Measurements from ENCODE around the gene HIGD2B. TPM values are rescaled to one million over a fixed set of nuclear protein-coding genes. Genes with fewer than 3 reads are reported as not detected.

Gene HIGD2B
- total RNA-seq: not detected in 2 replicates

DNA sequence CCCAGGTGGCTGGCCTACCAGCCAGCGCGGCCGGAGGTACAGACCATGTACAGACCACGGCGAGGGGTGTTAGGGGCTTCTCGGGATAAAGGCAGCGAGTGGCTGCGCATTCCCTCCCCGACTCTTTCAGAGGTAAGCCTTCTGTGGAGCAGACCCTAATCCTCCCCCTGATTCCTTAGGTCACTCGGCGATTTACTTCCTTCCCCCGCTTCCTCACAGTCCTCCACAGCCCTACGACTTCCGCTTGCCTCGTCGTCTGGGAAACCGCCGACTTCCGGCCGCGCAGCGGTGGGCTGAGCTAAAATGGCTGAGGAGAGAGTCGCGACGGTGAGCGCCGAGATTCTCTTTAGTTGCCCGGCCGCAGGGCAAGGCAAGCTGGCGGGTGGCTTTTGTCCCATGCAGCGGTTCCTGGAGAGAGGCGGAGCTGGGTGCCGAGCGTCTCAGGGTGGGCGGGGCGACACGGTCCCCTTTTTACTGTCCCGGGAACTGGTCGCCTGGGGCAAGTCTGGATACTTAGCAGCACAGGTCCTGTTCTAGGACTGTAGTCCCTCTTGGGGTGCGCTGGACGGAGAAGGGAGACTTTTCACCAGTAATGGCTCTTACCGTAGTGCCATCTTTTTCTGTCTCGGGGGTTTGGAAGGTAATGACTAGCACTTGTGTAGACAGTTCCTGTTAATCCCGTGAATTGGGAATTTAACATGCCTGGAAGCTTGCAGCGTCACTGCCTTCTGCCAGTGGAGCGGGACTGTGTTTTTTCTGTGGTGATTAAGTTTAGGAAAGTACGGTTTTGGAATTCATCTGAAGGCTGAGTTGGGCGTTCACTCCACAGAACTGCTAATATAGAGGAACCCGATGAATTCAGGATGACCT is at the start of gene HIGD2B, which contains the start of gene BBS4:
Gene HIGD2B, minus strand, starts transcription at position 258 of the 870 bp plus-strand sequence. CDS start 9,808 bp downstream, outside the sequence.
Gene BBS4, plus strand, starts transcription at position 283 of the 870 bp plus-strand sequence. Its CDS starts 21 bp downstream, at position 304.

GRCh38 chr15:72654397-72654796 is 31.6 kb downstream of the HIGD2B start, which contains the start of gene GOLGA6B:
GOLGA6B (plus strand) TSS chr15:72654697; CDS start chr15:72654738, 41 bp downstream.

Other genes with a start within 250 kb of the HIGD2B start
- 38.1 and 51.8 TPM in 2 replicates for gene ARIH1, start 211.9 kb downstream of the HIGD2B start, total RNA-seq
- not detected in 2 replicates for gene GOLGA6B, start 31.5 kb downstream of the HIGD2B start, total RNA-seq
- 7.0 and 11.3 TPM in 2 replicates for gene BBS4, start within 50 bp of the HIGD2B start, total RNA-seq
- gene ADPGK, start 97.6 kb upstream of the HIGD2B start, total RNA-seq: 42.1 and 43.3 TPM in 2 replicates